ENCODE measurements around the gene MTHFR. TPM values are rescaled to one million over a fixed set of nuclear protein-coding genes. Genes with fewer than 3 reads are reported as not detected.

Gene MTHFR
- total and polyA plus RNA-seq, 4 donors = 5.5 to 29.0 (median 18.3) TPM

DNA sequence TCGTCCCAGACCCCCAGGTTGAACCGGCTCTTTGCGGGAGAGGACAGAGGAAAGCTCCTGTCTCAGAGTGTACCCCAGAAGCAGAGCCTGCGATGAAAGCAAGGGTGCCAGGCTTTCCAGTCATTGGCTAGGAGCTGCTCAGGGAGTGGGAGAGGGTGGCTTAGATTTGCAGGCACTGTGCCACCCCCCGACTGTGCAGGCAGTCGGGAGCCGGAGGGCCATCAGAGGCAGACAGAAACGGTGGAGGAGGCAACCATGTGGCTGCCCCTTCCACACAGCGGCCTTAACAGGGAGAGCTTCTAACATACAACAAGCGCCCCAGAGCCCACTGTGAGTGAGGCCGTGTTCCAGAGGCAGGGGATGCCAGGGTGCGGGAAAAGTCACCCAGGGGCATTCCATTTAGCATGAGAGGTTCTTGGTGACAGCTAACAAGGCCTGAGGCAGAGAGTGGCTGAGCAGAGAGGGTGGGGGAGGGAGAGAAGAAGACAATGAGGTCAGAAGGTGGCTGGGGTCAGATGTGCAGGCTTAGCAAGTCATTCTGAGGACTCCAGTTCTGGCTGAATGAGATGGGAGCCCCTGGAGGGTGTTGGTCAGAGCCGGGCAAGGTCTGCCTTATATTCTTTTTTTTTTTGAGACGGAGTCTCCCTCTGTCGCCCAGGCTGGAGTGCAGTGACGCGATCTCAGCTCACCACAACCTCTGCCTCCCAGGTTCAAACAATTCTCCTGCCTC lies 53.2 kb downstream of the MTHFR start:
- Histone ChIP-seq H3K4me1 (ENCODE audit: control insufficient read depth in 4 of 4, insufficient read depth in 4 of 4, low read length in 3 of 4) (no peaks in the 10 kb centered on the region), H3K4me3 (ENCODE audit: low read depth in 1 of 3, low read length in 3 of 3) (no peak overlapping the region), H3K27ac (ENCODE audit: low read depth in 1 of 2, low read length in 2 of 2) (no peak overlapping the region), H3K9ac (ENCODE audit: low read depth in 1 of 2, low read length in 2 of 2) (no peak overlapping the region), H3K9me3 (ENCODE audit: control insufficient read depth in 4 of 4, low read length in 3 of 4) (no peaks in the 10 kb centered on the region), H3K36me3 (ENCODE audit: control insufficient read depth in 4 of 4, insufficient read depth in 3 of 4, low read depth in 1 of 4, low read length in 3 of 4) (peaks cover 0 to 28% (median 6%) of the 10 kb centered on the region in 4 donors), H3K27me3 (ENCODE audit: control insufficient read depth in 4 of 4, insufficient read depth in 4 of 4, low read length in 3 of 4) (no peaks in the 10 kb centered on the region)
- DNase-seq (ENCODE audit: low spot score) = no peak
- no peak for TF ChIP-seq RAD21 (IDR thresholded peaks at IDR 0.05)
- TF ChIP-seq, protein P1, sequence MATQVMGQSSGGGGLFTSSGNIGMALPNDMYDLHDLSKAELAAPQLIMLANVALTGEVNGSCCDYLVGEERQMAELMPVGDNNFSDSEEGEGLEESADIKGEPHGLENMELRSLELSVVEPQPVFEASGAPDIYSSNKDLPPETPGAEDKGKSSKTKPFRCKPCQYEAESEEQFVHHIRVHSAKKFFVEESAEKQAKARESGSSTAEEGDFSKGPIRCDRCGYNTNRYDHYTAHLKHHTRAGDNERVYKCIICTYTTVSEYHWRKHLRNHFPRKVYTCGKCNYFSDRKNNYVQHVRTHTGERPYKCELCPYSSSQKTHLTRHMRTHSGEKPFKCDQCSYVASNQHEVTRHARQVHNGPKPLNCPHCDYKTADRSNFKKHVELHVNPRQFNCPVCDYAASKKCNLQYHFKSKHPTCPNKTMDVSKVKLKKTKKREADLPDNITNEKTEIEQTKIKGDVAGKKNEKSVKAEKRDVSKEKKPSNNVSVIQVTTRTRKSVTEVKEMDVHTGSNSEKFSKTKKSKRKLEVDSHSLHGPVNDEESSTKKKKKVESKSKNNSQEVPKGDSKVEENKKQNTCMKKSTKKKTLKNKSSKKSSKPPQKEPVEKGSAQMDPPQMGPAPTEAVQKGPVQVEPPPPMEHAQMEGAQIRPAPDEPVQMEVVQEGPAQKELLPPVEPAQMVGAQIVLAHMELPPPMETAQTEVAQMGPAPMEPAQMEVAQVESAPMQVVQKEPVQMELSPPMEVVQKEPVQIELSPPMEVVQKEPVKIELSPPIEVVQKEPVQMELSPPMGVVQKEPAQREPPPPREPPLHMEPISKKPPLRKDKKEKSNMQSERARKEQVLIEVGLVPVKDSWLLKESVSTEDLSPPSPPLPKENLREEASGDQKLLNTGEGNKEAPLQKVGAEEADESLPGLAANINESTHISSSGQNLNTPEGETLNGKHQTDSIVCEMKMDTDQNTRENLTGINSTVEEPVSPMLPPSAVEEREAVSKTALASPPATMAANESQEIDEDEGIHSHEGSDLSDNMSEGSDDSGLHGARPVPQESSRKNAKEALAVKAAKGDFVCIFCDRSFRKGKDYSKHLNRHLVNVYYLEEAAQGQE (IDR thresholded peaks at IDR 0.05) = no peak
- TF ChIP-seq SP1 (IDR thresholded peaks at IDR 0.05) = no peak
- no peak for TF ChIP-seq YY1 (IDR thresholded peaks at IDR 0.05)
- no peak for TF ChIP-seq FOXA2 (IDR thresholded peaks at IDR 0.05)
- TF ChIP-seq, protein P2, sequence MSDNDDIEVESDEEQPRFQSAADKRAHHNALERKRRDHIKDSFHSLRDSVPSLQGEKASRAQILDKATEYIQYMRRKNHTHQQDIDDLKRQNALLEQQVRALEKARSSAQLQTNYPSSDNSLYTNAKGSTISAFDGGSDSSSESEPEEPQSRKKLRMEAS (IDR thresholded peaks at IDR 0.05) = no peak
- TF ChIP-seq, protein P3, sequence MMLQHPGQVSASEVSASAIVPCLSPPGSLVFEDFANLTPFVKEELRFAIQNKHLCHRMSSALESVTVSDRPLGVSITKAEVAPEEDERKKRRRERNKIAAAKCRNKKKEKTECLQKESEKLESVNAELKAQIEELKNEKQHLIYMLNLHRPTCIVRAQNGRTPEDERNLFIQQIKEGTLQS (IDR thresholded peaks at IDR 0.05) = no peak
- TF ChIP-seq NR2F2 (IDR thresholded peaks at IDR 0.05) = no peak
- no peak for TF ChIP-seq RXRA (IDR thresholded peaks at IDR 0.05)
- TF ChIP-seq GABPA (IDR thresholded peaks at IDR 0.05 in 1 of 2, conservative IDR thresholded peaks at IDR 0.05 in 1 of 2) = no peak
- TF ChIP-seq FOXA1 (IDR thresholded peaks at IDR 0.05) = no peak
- no peak for TF ChIP-seq EGR1 (IDR thresholded peaks at IDR 0.05; ENCODE audit: low read depth in 2 of 2)
- no peak for TF ChIP-seq HNF4A (conservative IDR thresholded peaks at IDR 0.05)
- TF ChIP-seq JUND (IDR thresholded peaks at IDR 0.05) = no peak
- TF ChIP-seq, protein P4, sequence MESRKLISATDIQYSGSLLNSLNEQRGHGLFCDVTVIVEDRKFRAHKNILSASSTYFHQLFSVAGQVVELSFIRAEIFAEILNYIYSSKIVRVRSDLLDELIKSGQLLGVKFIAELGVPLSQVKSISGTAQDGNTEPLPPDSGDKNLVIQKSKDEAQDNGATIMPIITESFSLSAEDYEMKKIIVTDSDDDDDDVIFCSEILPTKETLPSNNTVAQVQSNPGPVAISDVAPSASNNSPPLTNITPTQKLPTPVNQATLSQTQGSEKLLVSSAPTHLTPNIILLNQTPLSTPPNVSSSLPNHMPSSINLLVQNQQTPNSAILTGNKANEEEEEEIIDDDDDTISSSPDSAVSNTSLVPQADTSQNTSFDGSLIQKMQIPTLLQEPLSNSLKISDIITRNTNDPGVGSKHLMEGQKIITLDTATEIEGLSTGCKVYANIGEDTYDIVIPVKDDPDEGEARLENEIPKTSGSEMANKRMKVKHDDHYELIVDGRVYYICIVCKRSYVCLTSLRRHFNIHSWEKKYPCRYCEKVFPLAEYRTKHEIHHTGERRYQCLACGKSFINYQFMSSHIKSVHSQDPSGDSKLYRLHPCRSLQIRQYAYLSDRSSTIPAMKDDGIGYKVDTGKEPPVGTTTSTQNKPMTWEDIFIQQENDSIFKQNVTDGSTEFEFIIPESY (IDR thresholded peaks at IDR 0.05) = no peak
- no peak for TF ChIP-seq HNF4G (IDR thresholded peaks at IDR 0.05)
- TF ChIP-seq, protein P5, sequence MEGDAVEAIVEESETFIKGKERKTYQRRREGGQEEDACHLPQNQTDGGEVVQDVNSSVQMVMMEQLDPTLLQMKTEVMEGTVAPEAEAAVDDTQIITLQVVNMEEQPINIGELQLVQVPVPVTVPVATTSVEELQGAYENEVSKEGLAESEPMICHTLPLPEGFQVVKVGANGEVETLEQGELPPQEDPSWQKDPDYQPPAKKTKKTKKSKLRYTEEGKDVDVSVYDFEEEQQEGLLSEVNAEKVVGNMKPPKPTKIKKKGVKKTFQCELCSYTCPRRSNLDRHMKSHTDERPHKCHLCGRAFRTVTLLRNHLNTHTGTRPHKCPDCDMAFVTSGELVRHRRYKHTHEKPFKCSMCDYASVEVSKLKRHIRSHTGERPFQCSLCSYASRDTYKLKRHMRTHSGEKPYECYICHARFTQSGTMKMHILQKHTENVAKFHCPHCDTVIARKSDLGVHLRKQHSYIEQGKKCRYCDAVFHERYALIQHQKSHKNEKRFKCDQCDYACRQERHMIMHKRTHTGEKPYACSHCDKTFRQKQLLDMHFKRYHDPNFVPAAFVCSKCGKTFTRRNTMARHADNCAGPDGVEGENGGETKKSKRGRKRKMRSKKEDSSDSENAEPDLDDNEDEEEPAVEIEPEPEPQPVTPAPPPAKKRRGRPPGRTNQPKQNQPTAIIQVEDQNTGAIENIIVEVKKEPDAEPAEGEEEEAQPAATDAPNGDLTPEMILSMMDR (IDR thresholded peaks at IDR 0.05; ENCODE audit: low read depth, low read length, missing input control) = no peak
- no peak for TF ChIP-seq TAF1 (conservative IDR thresholded peaks at IDR 0.05)
- 60% methylated on average over 17 of the region's 17 CpGs for WGBS

Measured in liver (tissue), 9 donors.